Measurements from ENCODE around the gene KSR2.

KSR2 gene

DNA sequence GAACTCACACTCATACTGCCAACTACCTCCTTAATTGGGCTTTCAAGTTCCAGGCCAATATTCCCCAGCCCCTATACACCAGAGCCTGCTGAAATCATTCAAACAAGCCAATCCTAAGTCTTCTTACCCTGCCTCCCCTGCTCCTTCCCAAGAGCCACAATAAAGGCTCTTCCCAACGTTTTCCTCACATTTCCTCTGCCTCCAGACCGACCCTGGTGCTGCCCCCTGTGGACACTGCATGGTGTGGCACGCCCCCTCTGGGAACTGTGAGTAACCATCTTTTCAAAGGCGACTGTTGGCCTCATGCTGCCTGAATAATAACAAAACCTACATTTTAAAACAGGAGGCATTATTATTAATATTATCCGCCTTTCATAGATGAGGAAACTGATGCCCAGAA lies 495.8 kb downstream of the KSR2 start:
- H3K27ac ChIP-seq (ENCODE audit: low read depth, low read length, severe bottlenecking), result no peak overlapping the region
- H3K4me3 ChIP-seq (ENCODE audit: extremely low read depth, insufficient read depth, low read length, poor library complexity, severe bottlenecking), result no peak overlapping the region
- H3K9me3 ChIP-seq (ENCODE audit: control insufficient read depth, low read length), result no peaks in the 10 kb centered on the region
- no peaks in the 10 kb centered on the region for H3K36me3 ChIP-seq (ENCODE audit: control insufficient read depth, insufficient read depth, low read length)
- WGBS, 2 experiments (ENCODE audit: insufficient coverage in 2 of 2), result 0 to 11% methylated on average over 3 of the region's 5 CpGs
- no peaks in the 10 kb centered on the region for H3K4me1 ChIP-seq (ENCODE audit: control insufficient read depth, insufficient read depth, low read length, poor library complexity, severe bottlenecking)

DNA sequence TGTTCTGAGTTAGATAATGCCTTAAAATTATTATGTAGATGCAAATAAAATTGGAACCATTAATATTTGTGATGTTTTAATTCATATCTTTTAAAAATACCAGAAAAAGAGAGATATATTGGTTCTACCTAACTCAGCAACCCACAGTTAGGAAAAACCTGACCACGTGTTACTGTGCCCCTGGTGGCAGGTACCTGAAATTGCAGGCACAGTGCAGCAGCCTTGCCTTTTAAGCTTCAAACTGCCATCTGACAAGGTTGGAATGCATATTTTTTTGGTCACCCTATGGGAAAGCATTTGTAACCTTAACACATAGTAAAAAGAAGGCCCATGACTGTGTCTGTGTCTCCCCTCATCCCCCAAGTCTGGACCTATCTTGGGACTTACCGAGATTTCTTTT lies 498.0 kb downstream of the KSR2 start:
- Histone ChIP-seq H3K27ac (ENCODE audit: low read depth, low read length, severe bottlenecking) (no peak overlapping the region), H3K4me1 (ENCODE audit: control insufficient read depth, insufficient read depth, low read length, poor library complexity, severe bottlenecking) (no peaks in the 10 kb centered on the region), H3K9me3 (ENCODE audit: control insufficient read depth, low read length) (no peaks in the 10 kb centered on the region), H3K36me3 (ENCODE audit: control insufficient read depth, insufficient read depth, low read length) (no peaks in the 10 kb centered on the region), H3K4me3 (ENCODE audit: extremely low read depth, insufficient read depth, low read length, poor library complexity, severe bottlenecking) (no peak overlapping the region)
- 54 to 57% methylated on average over 2 of the region's 2 CpGs for WGBS, 2 experiments (ENCODE audit: insufficient coverage in 2 of 2)

DNA sequence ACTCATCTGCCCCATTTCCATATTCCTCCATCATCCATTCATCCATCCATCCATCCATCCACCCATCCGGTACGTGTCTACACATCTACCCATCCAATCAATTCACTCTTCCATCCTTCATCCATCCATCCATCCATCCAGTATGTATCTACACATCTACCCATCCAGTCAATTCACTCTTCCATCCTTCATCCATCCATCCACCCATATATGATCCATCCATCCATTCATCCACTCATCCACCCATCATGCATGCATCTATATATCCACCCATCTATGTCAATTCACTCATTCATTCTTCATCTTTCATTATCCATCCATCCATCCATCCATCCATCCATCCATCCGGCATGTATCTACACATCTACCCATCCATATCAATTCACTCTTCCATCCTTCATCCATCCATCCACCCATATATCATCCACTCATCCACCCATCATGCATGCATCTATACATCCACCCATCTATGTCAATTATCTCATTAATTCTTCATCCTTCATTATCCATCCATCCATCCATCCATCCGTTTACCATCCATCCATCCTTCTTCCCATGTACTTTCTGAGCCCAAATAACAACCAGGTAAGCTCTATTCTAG lies 498.8 kb downstream of the KSR2 start:
- H3K4me3 ChIP-seq (ENCODE audit: extremely low read depth, insufficient read depth, low read length, poor library complexity, severe bottlenecking), result no peak overlapping the region
- H3K9me3 ChIP-seq (ENCODE audit: control insufficient read depth, low read length), result no peaks in the 10 kb centered on the region
- WGBS, 2 experiments (ENCODE audit: insufficient coverage in 2 of 2), result 64 to 67% methylated on average over 3 to 4 of the region's 4 CpGs
- H3K4me1 ChIP-seq (ENCODE audit: control insufficient read depth, insufficient read depth, low read length, poor library complexity, severe bottlenecking), result no peaks in the 10 kb centered on the region
- no peak overlapping the region for H3K27ac ChIP-seq (ENCODE audit: low read depth, low read length, severe bottlenecking)
- no peaks in the 10 kb centered on the region for H3K36me3 ChIP-seq (ENCODE audit: control insufficient read depth, insufficient read depth, low read length)

DNA sequence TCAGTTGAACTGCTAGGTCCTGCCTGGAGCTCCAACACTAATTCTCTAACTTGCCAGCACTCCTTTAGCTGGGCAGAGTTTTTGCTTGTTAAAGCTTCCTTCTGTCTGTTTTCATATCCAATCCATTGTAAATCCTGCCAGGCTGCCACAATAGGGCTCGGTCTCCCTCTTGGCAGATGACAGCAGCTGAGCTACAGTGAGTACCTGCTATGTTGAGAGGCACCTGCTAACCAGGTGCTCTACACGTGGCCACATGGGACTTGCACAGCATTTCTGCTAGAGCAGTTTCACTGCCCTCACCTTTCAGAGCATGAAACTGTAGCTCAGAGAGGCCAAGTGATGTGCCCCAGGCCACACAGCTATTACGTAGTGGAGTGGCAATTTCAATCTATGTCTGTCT lies 500.8 kb downstream of the KSR2 start:
- no peaks in the 10 kb centered on the region for H3K4me1 ChIP-seq (ENCODE audit: control insufficient read depth, insufficient read depth, low read length, poor library complexity, severe bottlenecking)
- WGBS, 2 experiments (ENCODE audit: insufficient coverage in 2 of 2), result 72 to 94% methylated on average over 3 of the region's 3 CpGs
- no peaks in the 10 kb centered on the region for H3K9me3 ChIP-seq (ENCODE audit: control insufficient read depth, low read length)
- H3K36me3 ChIP-seq (ENCODE audit: control insufficient read depth, insufficient read depth, low read length), result no peaks in the 10 kb centered on the region
- no peak overlapping the region for H3K4me3 ChIP-seq (ENCODE audit: extremely low read depth, insufficient read depth, low read length, poor library complexity, severe bottlenecking)
- no peak overlapping the region for H3K27ac ChIP-seq (ENCODE audit: low read depth, low read length, severe bottlenecking)

DNA sequence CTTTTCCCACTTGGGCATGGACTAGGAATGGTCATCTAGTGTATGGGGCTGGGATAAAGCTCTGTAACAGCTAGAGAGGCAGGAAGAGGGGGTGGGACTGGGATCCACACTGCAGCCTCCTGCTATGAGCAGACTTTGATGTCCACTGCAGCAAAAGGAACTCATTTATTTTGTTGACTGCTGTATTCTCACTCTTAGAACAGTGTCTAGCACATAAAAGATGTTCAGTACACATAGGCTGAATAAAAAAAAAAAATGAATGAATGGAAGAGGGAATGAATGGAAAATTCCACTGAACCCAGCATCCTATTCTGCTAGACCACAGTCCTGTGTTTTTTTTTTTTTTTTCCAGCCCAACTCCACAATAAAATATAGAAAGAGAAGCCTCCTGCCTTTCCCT lies 501.2 kb downstream of the KSR2 start:
- Histone ChIP-seq H3K4me1 (ENCODE audit: control insufficient read depth, insufficient read depth, low read length, poor library complexity, severe bottlenecking) (no peaks in the 10 kb centered on the region), H3K27ac (ENCODE audit: low read depth, low read length, severe bottlenecking) (no peak overlapping the region), H3K4me3 (ENCODE audit: extremely low read depth, insufficient read depth, low read length, poor library complexity, severe bottlenecking) (no peak overlapping the region), H3K36me3 (ENCODE audit: control insufficient read depth, insufficient read depth, low read length) (no peaks in the 10 kb centered on the region), H3K9me3 (ENCODE audit: control insufficient read depth, low read length) (no peaks in the 10 kb centered on the region)

DNA sequence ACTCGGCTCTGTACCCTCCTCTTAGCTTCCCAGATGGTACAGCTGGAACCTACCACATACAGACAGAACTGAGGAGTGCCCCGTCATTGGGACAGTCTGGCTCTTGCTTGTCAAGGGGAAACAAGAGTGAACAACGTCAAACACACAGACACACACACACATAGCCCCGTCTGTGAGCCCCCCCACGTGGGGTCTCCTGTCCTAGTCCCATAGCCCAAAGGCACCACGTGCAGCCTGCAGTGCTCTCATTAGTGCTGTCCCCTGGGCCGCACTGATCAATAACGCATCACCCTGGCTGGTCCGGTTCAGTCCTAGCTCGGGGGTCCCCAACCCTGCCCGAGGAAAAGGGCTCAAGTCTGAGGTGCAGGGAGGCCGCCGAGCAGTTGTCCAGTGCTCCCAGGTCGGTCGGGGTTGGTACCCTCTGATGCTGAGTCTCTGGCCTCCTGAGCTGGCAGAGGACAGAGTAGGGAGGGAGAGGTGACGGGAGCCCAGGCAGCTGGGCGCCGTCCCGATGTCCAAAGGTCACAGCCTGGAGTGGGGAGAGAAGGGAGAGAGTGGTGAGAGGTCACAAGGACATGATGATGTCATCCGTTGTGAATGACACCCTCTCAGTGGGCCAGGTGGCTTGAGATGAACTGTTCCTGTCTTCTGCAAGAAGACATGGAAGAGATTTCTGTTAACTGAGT lies 502.0 kb downstream of the KSR2 start:
- no peak overlapping the region for H3K27ac ChIP-seq (ENCODE audit: low read depth, low read length, severe bottlenecking)
- H3K4me3 ChIP-seq (ENCODE audit: extremely low read depth, insufficient read depth, low read length, poor library complexity, severe bottlenecking), result no peak overlapping the region
- H3K4me1 ChIP-seq (ENCODE audit: control insufficient read depth, insufficient read depth, low read length, poor library complexity, severe bottlenecking), result no peaks in the 10 kb centered on the region
- no peaks in the 10 kb centered on the region for H3K36me3 ChIP-seq (ENCODE audit: control insufficient read depth, insufficient read depth, low read length)
- H3K9me3 ChIP-seq (ENCODE audit: control insufficient read depth, low read length), result no peaks in the 10 kb centered on the region
- whole genome bisulfite sequencing, 2 experiments (ENCODE audit: insufficient coverage in 2 of 2), result 85 to 90% methylated on average over 12 to 20 of the region's 20 CpGs

DNA sequence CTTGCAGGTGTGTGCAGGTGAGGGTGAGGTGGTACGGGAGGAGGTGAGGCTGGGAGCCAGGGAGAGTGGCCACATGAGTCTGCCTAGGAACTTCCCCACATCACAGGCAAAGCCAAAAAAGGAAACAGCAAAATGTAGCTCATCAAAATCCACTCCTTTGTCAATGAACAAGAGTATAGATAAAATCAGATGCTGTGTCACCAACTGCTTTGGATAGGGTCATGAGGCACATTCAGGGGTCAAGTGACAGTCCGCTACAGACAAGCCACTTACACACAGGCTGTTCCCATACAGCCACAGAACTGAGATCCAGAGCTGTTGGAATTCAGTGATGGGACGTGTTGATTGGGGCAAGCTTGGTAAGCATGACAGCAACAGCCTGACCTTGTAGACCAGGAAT lies 507.1 kb downstream of the KSR2 start:
- WGBS, 2 experiments (ENCODE audit: insufficient coverage in 2 of 2), result 100% methylated on average over 2 of the region's 3 CpGs
- no peaks in the 10 kb centered on the region for H3K4me1 ChIP-seq (ENCODE audit: control insufficient read depth, insufficient read depth, low read length, poor library complexity, severe bottlenecking)

DNA sequence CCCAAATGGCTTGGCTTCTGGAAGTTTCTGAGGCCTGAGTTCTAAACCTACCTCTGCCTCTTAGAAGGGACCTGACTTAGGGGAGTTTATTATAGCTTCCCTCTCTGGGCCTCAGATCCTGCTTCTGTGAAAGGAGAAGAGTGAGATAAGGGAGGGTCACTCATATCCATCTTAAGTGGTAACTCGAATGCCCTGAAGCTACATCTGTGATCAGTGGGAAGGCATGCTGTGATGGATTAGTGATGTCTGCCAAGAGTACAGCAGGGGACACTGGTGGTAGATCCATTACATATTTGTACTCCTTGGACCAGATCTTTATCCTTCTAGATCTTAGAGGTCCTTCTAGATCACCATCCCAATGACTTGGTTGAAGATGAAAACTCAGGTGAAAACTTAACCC lies 509.6 kb downstream of the KSR2 start:
- WGBS, 2 experiments (ENCODE audit: insufficient coverage in 2 of 2), result 57% methylated on average over 1 of the region's 1 CpG; no CpG with 5 or more reads in 1 of the 2 experiments
- H3K4me3 ChIP-seq (ENCODE audit: extremely low read depth, insufficient read depth, low read length, poor library complexity, severe bottlenecking), result no peak overlapping the region

More for the DNA sequence above, 507.1 kb downstream of the KSR2 start:
- Histone ChIP-seq H3K9me3 (ENCODE audit: control insufficient read depth, low read length) (no peaks in the 10 kb centered on the region), H3K36me3 (ENCODE audit: control insufficient read depth, insufficient read depth, low read length) (no peaks in the 10 kb centered on the region), H3K4me3 (ENCODE audit: extremely low read depth, insufficient read depth, low read length, poor library complexity, severe bottlenecking) (no peak overlapping the region), H3K27ac (ENCODE audit: low read depth, low read length, severe bottlenecking) (no peak overlapping the region)

DNA sequence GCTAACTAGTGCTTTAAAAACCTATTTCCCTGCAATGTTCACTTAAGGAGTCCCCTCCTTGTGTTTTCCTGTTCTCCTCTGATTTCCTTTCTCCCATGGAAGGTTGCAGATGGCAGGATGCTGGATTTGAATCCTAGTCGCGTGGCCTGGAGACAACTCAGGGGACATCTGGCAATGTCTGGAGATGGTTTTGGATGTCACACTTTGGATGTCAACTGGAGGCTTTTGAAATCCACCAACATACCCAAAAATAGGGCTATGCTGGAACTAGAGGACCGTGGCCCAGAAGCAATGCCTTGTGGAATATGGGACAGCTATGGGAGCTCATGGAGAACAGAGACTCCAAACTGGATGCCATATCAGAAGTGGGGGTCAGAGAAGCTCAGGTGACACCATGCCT lies 511.6 kb downstream of the KSR2 start:
- no peaks in the 10 kb centered on the region for H3K4me1 ChIP-seq (ENCODE audit: control insufficient read depth, insufficient read depth, low read length, poor library complexity, severe bottlenecking)
- no peaks in the 10 kb centered on the region for H3K9me3 ChIP-seq (ENCODE audit: control insufficient read depth, low read length)
- 71% methylated on average over 1 of the region's 3 CpGs; no CpG with 5 or more reads in 1 of the 2 experiments for WGBS, 2 experiments (ENCODE audit: insufficient coverage in 2 of 2)
- H3K27ac ChIP-seq (ENCODE audit: low read depth, low read length, severe bottlenecking), result no peak overlapping the region
- H3K36me3 ChIP-seq (ENCODE audit: control insufficient read depth, insufficient read depth, low read length), result no peaks in the 10 kb centered on the region
- no peak overlapping the region for H3K4me3 ChIP-seq (ENCODE audit: extremely low read depth, insufficient read depth, low read length, poor library complexity, severe bottlenecking)

More for the DNA sequence above, 509.6 kb downstream of the KSR2 start:
- Histone ChIP-seq H3K36me3 (ENCODE audit: control insufficient read depth, insufficient read depth, low read length) (no peaks in the 10 kb centered on the region), H3K4me1 (ENCODE audit: control insufficient read depth, insufficient read depth, low read length, poor library complexity, severe bottlenecking) (no peaks in the 10 kb centered on the region), H3K9me3 (ENCODE audit: control insufficient read depth, low read length) (no peaks in the 10 kb centered on the region), H3K27ac (ENCODE audit: low read depth, low read length, severe bottlenecking) (no peak overlapping the region)

DNA sequence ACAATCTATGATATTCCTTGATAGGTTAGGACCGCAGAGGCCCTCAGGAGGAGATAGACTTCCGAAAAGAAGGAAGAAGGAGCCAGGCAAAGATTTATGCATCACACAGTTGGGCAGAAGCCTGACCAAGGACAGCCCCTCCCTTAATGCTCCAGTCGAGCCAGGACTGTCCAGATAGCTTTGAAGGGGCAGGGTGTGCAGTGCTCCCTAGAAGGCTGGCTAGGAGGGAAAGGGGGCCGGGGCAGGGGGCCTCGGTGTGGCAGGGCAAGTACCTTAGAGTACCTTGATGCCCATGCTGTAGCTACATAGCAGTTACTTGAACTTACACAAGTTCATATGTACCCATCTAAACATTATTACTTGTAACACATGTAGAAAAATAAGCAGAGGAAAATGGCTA lies 512.7 kb downstream of the KSR2 start:
- Histone ChIP-seq H3K4me3 (ENCODE audit: extremely low read depth, insufficient read depth, low read length, poor library complexity, severe bottlenecking) (no peak overlapping the region), H3K27ac (ENCODE audit: low read depth, low read length, severe bottlenecking) (no peak overlapping the region), H3K36me3 (ENCODE audit: control insufficient read depth, insufficient read depth, low read length) (no peaks in the 10 kb centered on the region), H3K9me3 (ENCODE audit: control insufficient read depth, low read length) (no peaks in the 10 kb centered on the region), H3K4me1 (ENCODE audit: control insufficient read depth, insufficient read depth, low read length, poor library complexity, severe bottlenecking) (no peaks in the 10 kb centered on the region)
- WGBS, 2 experiments (ENCODE audit: insufficient coverage in 2 of 2), result 90 to 94% methylated on average over 3 of the region's 5 CpGs

DNA sequence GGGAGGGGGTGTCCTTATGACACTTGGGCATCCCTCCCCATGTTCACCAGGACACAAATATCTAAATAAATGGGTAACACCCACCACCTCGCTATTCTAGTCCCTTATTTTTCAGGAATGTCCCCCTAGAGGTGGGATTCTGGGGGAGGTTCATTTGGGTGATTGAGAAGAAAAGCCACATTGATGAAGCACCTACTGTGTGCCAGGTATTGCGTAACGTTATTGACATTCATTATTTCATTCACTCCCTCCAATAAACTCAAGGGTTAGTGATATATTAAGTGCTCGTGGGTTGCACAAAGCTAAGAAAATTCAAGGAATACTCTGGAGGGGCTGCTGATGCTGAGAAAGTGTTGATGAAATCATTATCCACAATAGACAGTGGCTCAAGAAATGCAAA lies 514.8 kb downstream of the KSR2 start:
- Histone ChIP-seq H3K27ac (ENCODE audit: low read depth, low read length, severe bottlenecking) (no peak overlapping the region), H3K4me3 (ENCODE audit: extremely low read depth, insufficient read depth, low read length, poor library complexity, severe bottlenecking) (no peak overlapping the region), H3K36me3 (ENCODE audit: control insufficient read depth, insufficient read depth, low read length) (no peaks in the 10 kb centered on the region), H3K9me3 (ENCODE audit: control insufficient read depth, low read length) (no peaks in the 10 kb centered on the region), H3K4me1 (ENCODE audit: control insufficient read depth, insufficient read depth, low read length, poor library complexity, severe bottlenecking) (no peaks in the 10 kb centered on the region)
- no CpG with 5 or more reads among the region's 4 CpGs for WGBS, 2 experiments (ENCODE audit: insufficient coverage in 2 of 2)
